H9 (cell line): ENCODE measurements around the gene MEGF10. TPM values are rescaled to one million over a fixed set of nuclear protein-coding genes. Genes with fewer than 3 reads are reported as not detected.

Experiments
- DNase-seq: peaks from one replicate; pipeline ENCODE4 v3.0.0-alpha.2; 2017
- H2AFZ ChIP-seq: one replicate; pipeline ENCODE4 v1.6.1; 2013; ENCODE audit warnings: mild to moderate bottlenecking, low read length, control low read depth, moderate library complexity
- H2AK5ac ChIP-seq: 2 replicates; pipeline ENCODE4 v1.6.1; 2013; ENCODE audit warnings: low read length, control low read depth, mixed read lengths; ENCODE audit not compliant: insufficient read length
- H2BK120ac ChIP-seq: one replicate; pipeline ENCODE4 v1.6.1; 2013; ENCODE audit warnings: low read depth, mild to moderate bottlenecking, low read length, control low read depth, inconsistent platforms; ENCODE audit not compliant: poor library complexity, severe bottlenecking
- H2BK12ac ChIP-seq: 2 replicates; pipeline ENCODE4 v1.6.1; 2013; ENCODE audit warnings: low read length, control low read depth, mixed read lengths, low read depth; ENCODE audit not compliant: insufficient read length
- H2BK15ac ChIP-seq: 2 replicates; pipeline ENCODE4 v1.6.1; 2013; ENCODE audit warnings: low read depth, low read length, control low read depth
- H2BK20ac ChIP-seq: one replicate; pipeline ENCODE4 v1.6.1; 2013; ENCODE audit warnings: low read depth, mild to moderate bottlenecking, low read length, control low read depth, inconsistent platforms; ENCODE audit not compliant: poor library complexity, severe bottlenecking
- H2BK5ac ChIP-seq: 2 replicates; pipeline ENCODE4 v1.6.1; 2013; ENCODE audit warnings: low read length, control low read depth, mixed read lengths; ENCODE audit not compliant: insufficient read length
- H3K14ac ChIP-seq: 2 replicates; pipeline ENCODE4 v1.6.1; 2013; ENCODE audit warnings: low read length, control low read depth; ENCODE audit not compliant: insufficient read depth
- H3K18ac ChIP-seq: 2 replicates; pipeline ENCODE4 v1.6.1; 2013; ENCODE audit warnings: low read depth, mild to moderate bottlenecking, mixed read lengths, low read length, control low read depth; ENCODE audit not compliant: insufficient read length
- H3K23ac ChIP-seq: 2 replicates; pipeline ENCODE4 v1.6.1; 2013; ENCODE audit warnings: low read length, control low read depth, mixed read lengths, low read depth; ENCODE audit not compliant: insufficient read length
- H3K23me2 ChIP-seq: 2 replicates; pipeline ENCODE4 v1.6.1; 2013; ENCODE audit warnings: low read depth, mild to moderate bottlenecking, mixed read lengths, low read length, control low read depth; ENCODE audit not compliant: insufficient read length, poor library complexity, severe bottlenecking
- H3K27ac ChIP-seq: 2 replicates; pipeline ENCODE4 v1.5.1; 2013; ENCODE audit warnings: low read length, control low read depth, mixed read lengths, low read depth; ENCODE audit not compliant: insufficient read length
- H3K27me3 ChIP-seq: 2 replicates; pipeline ENCODE4 v1.6.1; 2013; ENCODE audit warnings: low read length, control low read depth, inconsistent platforms; ENCODE audit not compliant: insufficient read depth
- H3K4ac ChIP-seq: 2 replicates; pipeline ENCODE4 v1.6.1; 2013; ENCODE audit warnings: low read depth, mild to moderate bottlenecking, control low read depth, inconsistent platforms, low read length, moderate library complexity
- H3K4me1 ChIP-seq: 2 replicates; pipeline ENCODE4 v1.6.1; 2013; ENCODE audit warnings: low read length, control low read depth, inconsistent platforms; ENCODE audit not compliant: insufficient read depth
- H3K4me2 ChIP-seq: 2 replicates; pipeline ENCODE4 v1.6.1; 2013; ENCODE audit warnings: low read length, control low read depth, mixed read lengths; ENCODE audit not compliant: insufficient read length, insufficient read depth
- H3K56ac ChIP-seq: 2 replicates; pipeline ENCODE4 v1.6.1; 2013; ENCODE audit warnings: low read depth, mild to moderate bottlenecking, mixed read lengths, low read length, control low read depth; ENCODE audit not compliant: insufficient read length
- H3K79me1 ChIP-seq: 2 replicates; pipeline ENCODE4 v1.6.1; 2013; ENCODE audit warnings: low read depth, mild to moderate bottlenecking, moderate library complexity, low read length, control low read depth, inconsistent platforms; ENCODE audit not compliant: insufficient read depth, poor library complexity, severe bottlenecking
- H3K79me2 ChIP-seq: 2 replicates; pipeline ENCODE4 v1.6.1; 2013; ENCODE audit warnings: low read length, control low read depth, inconsistent platforms; ENCODE audit not compliant: insufficient read depth
- H3K9ac ChIP-seq: 2 replicates; pipeline ENCODE4 v1.6.1; 2013; ENCODE audit warnings: low read length, control low read depth, mixed read lengths; ENCODE audit not compliant: insufficient read length; ENCODE audit errors: extremely low read depth
- H3K9me3 ChIP-seq: one replicate; pipeline ENCODE4 v1.6.1; 2013; ENCODE audit warnings: low read depth, low read length, inconsistent platforms; ENCODE audit not compliant: control insufficient read depth
- H3T11ph ChIP-seq: one replicate; pipeline ENCODE4 v1.6.1; 2013; ENCODE audit warnings: mild to moderate bottlenecking, low read length, control low read depth, inconsistent platforms
- H4K20me1 ChIP-seq: one replicate; pipeline ENCODE4 v1.6.1; 2013; ENCODE audit not compliant: control insufficient read depth, insufficient read length, insufficient read depth
- H4K5ac ChIP-seq: 2 replicates; pipeline ENCODE4 v1.6.1; 2013; ENCODE audit warnings: low read depth, mild to moderate bottlenecking, mixed read lengths, low read length, control low read depth; ENCODE audit not compliant: insufficient read length
- H4K8ac ChIP-seq: replicated peaks from 2 replicates; pipeline ENCODE4 v1.6.1; 2013; ENCODE audit warnings: low read length, control low read depth, mixed read lengths, low read depth; ENCODE audit not compliant: insufficient read length
- H4K91ac ChIP-seq: 2 replicates; pipeline ENCODE4 v1.6.1; 2013; ENCODE audit warnings: low read depth, mild to moderate bottlenecking, moderate library complexity, mixed read lengths, low read length, control low read depth; ENCODE audit not compliant: insufficient read length
- H3K27ac Mint-ChIP-seq, 3 experiments: 2 replicates in 2 of 3; 3 replicates in 1 of 3; pipeline ENCODE4 v1.8.0; 2020 to 2021; ENCODE audit warnings: mixed read lengths in 3 of 3, mild to moderate bottlenecking in 1 of 3, moderate library complexity in 1 of 3
- H3K27me3 Mint-ChIP-seq: 2 replicates; pipeline ENCODE4 v1.8.0; 2021; ENCODE audit warnings: low read depth, mild to moderate bottlenecking, moderate library complexity, mixed read lengths
- H3K36me3 Mint-ChIP-seq, 3 experiments: 2 replicates in 2 of 3; 3 replicates in 1 of 3; pipeline ENCODE4 v1.8.0; 2020 to 2021; ENCODE audit warnings: low read depth in 3 of 3, mixed read lengths in 3 of 3; ENCODE audit not compliant: insufficient read depth in 1 of 3
- H3K4me1 Mint-ChIP-seq, 2 experiments: 2 replicates each; pipeline ENCODE4 v1.8.0; 2020; ENCODE audit warnings: mixed read lengths in 2 of 2
- H3K4me3 Mint-ChIP-seq, 2 experiments: 2 replicates in 1 of 2; 3 replicates in 1 of 2; pipeline ENCODE4 v1.8.0; 2020 to 2021; ENCODE audit warnings: mild to moderate bottlenecking in 2 of 2, mixed read lengths in 2 of 2, moderate library complexity in 1 of 2
- H3K9me3 Mint-ChIP-seq, 2 experiments: 2 replicates in 1 of 2; 3 replicates in 1 of 2; pipeline ENCODE4 v1.8.0; 2020; ENCODE audit warnings: mild to moderate bottlenecking in 2 of 2, mixed read lengths in 2 of 2, moderate library complexity in 1 of 2
- WGBS: extraction: QIAGEN DNeasy Blood & Tissue Kit; methylation state at CpG from one replicate; pipeline ENCODE4 v1.1.7; 2013; ENCODE audit warnings: missing lambda C conversion rate, low lambda C conversion rate, mixed read lengths; ENCODE audit not compliant: insufficient read length; ENCODE audit errors: extremely low coverage; 5-methylcytosine and 5-hydroxymethylcytosine counted together
- total RNA-seq: library from RNA; stranded (reverse); gene quantifications from 2 replicates; pipeline ENCODE4 v1.2.1, GENCODE V29; 2021
- TF ChIP-seq, protein P1 (sequence below): fragments of 200-600 bp; sonication (generic); conservative IDR thresholded peaks from 3 replicates; pipeline ENCODE4 v1.8.0; 2021; ENCODE audit warnings: antibody characterized with exemption, mild to moderate bottlenecking

MEGF10 gene
- total RNA-seq, 1 experiment from 2014 or later: 36.5 TPM

DNA sequence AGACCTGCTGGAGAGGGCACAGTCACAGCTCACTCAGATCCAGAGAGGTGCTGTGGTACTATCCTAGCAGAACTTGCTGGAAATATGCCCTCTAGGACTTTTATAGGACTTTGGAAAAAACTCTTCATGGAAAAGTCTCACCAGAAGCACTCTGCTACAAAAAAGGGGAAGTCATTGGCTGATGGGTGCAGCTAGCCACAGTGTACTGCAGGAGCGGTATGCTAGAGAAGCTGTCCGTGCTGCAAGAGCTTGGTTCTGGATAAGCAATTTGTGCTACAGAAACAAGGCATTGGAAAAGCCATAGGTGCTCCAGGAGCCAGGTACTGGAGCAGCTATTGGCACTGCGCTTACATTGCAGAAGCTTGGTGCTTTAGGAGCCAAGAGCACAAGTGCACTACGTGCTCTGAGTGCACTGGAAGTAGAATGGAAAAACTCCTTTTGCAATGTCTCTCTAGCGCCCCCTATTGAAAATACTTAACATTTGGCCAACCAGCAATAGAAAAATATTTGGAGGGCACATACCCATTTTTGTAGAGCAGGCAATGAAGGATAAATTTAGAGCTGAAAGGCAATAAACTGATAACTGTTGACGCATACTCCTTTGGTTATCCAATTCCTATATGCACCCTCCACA, 83.4 kb downstream of the MEGF10 start:
- Histone ChIP-seq H3T11ph (no peak overlapping the region), H2AK5ac (no peak overlapping the region), H3K9ac (no peak overlapping the region), H3K56ac (no peak overlapping the region), H2BK20ac (no peak overlapping the region), H3K23ac (no peak overlapping the region), H4K91ac (no peak overlapping the region), H4K8ac (no peak overlapping the region), H2BK5ac (no peak overlapping the region), H3K14ac (no peak overlapping the region), H2BK15ac (no peak overlapping the region), H2BK120ac (no peak overlapping the region), H3K4me2 (no peak overlapping the region), H3K9me3 (peaks cover 6% of the 10 kb centered on the region), H2AFZ (no peak overlapping the region), H3K23me2 (no peaks in the 10 kb centered on the region), H2BK12ac (no peak overlapping the region), H3K4ac (no peak overlapping the region), H4K20me1 (no peaks in the 10 kb centered on the region), H3K18ac (no peak overlapping the region), H3K27me3 (no peaks in the 10 kb centered on the region), H3K4me1 (no peaks in the 10 kb centered on the region), H3K79me2 (no peaks in the 10 kb centered on the region), H3K79me1 (no peaks in the 10 kb centered on the region), H4K5ac (no peak overlapping the region), H3K27ac (no peak overlapping the region)
- Mint-ChIP-seq H3K4me3 (no peak overlapping the region), H3K9me3 (peaks cover 3% of the 10 kb centered on the region in 2 experiments; a peak in 2 of 5 replicates), H3K27me3 (no peaks in the 10 kb centered on the region), H3K27ac (no peak overlapping the region), H3K4me1 (peaks cover 5 to 7% of the 10 kb centered on the region in 2 experiments), H3K36me3 (peaks cover 9 to 24% (median 24%) of the 10 kb centered on the region in 3 experiments)
- WGBS: no CpG with 5 or more reads among the region's 6 CpGs
- no peak for DNase-seq
- TF ChIP-seq, protein P1, sequence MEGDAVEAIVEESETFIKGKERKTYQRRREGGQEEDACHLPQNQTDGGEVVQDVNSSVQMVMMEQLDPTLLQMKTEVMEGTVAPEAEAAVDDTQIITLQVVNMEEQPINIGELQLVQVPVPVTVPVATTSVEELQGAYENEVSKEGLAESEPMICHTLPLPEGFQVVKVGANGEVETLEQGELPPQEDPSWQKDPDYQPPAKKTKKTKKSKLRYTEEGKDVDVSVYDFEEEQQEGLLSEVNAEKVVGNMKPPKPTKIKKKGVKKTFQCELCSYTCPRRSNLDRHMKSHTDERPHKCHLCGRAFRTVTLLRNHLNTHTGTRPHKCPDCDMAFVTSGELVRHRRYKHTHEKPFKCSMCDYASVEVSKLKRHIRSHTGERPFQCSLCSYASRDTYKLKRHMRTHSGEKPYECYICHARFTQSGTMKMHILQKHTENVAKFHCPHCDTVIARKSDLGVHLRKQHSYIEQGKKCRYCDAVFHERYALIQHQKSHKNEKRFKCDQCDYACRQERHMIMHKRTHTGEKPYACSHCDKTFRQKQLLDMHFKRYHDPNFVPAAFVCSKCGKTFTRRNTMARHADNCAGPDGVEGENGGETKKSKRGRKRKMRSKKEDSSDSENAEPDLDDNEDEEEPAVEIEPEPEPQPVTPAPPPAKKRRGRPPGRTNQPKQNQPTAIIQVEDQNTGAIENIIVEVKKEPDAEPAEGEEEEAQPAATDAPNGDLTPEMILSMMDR: peak; percentile 76
